ENCODE data around the gene FOXI1.

DNA sequence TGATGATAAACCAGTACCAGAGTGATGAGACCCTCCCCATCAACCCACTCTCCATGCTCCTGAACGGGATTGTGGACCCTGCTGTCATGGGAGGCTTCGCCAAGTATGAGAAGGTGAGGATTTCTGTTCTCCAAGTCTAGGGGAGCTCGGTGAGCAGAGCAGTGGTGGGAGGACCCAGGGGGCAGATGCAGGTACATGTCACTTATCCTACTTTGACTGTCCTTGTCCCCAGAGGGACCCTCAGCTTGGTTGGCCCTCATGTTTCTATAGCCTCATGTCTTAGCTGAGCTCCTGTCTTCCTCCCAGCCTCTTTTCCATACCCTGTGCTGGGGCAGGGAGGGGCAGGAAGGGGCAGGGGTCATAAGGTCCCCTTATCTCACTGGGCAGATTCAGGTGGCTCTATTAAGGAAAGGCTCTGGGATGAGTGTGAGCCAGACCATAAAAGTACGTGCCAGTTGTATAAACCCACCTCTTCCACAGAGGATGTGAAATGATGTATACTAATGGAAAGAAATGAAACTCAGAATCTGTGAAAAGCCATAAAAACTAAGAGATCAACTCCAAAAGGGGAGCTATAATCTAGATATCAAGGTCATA is 38.0 kb upstream of the FOXI1 start:
- TF ChIP-seq POLR2A (IDR thresholded peaks at IDR 0.05) (no peak), CTCF (IDR thresholded peaks at IDR 0.05) (no peak)

All from body of pancreas (tissue), 4 donors.